ENCODE data around the gene GMEB1.

Gene GMEB1

DNA sequence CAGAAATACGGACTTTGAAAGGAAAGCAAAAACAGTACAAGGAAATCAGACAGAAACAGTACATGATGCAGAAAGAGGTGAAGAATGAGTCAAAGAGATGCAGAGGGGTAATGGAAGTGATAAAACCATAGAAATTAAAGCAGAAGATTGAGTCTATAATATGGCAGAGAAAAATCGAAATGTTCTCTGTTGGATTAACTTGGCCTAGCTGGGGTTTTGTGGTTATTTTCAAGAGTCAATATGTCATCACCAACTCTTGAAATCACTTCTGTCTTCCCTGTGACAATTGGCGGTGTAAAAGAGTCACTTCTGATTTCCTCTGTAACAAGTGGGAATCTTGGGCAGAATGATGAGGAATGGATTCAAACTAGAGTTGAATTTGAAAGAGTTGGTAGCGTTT lies 75.6 kb downstream of the GMEB1 start:
- no peak for ATAC-seq
- TF ChIP-seq ZC3H10 (CRISPR knock-in tag; IDR thresholded peaks at IDR 0.05) (no peak), ZFP30 (CRISPR knock-in tag; IDR thresholded peaks at IDR 0.05) (no peak), ISL1 (CRISPR knock-in tag; IDR thresholded peaks at IDR 0.05) (no peak), ZNF8 (CRISPR knock-in tag; IDR thresholded peaks at IDR 0.05) (no peak), SNAI2 (CRISPR knock-in tag; IDR thresholded peaks at IDR 0.05) (no peak), TCF4 (CRISPR knock-in tag; IDR thresholded peaks at IDR 0.05; ENCODE audit: borderline replicate concordance) (no peak), PPARA (CRISPR knock-in tag; IDR thresholded peaks at IDR 0.05; ENCODE audit: borderline replicate concordance) (no peak), ARNTL (CRISPR knock-in tag; IDR thresholded peaks at IDR 0.05; ENCODE audit: borderline replicate concordance, low read depth) (no peak), BACH2 (CRISPR knock-in tag; IDR thresholded peaks at IDR 0.05; ENCODE audit: borderline replicate concordance) (no peak), ZNF565 (CRISPR knock-in tag; conservative IDR thresholded peaks at IDR 0.05; ENCODE audit: low read depth) (no peak), ZNF70 (CRISPR knock-in tag; IDR thresholded peaks at IDR 0.05) (no peak), CSDC2 (CRISPR knock-in tag; IDR thresholded peaks at IDR 0.05) (no peak), GLIS3 (CRISPR knock-in tag; IDR thresholded peaks at IDR 0.05) (no peak), ESRRG (CRISPR knock-in tag; IDR thresholded peaks at IDR 0.05) (no peak)
- TF ChIP-seq, protein P1, sequence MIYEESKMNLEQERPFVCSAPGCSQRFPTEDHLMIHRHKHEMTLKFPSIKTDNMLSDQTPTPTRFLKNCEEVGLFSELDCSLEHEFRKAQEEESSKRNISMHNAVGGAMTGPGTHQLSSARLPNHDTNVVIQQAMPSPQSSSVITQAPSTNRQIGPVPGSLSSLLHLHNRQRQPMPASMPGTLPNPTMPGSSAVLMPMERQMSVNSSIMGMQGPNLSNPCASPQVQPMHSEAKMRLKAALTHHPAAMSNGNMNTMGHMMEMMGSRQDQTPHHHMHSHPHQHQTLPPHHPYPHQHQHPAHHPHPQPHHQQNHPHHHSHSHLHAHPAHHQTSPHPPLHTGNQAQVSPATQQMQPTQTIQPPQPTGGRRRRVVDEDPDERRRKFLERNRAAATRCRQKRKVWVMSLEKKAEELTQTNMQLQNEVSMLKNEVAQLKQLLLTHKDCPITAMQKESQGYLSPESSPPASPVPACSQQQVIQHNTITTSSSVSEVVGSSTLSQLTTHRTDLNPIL (CRISPR knock-in tag; IDR thresholded peaks at IDR 0.05; ENCODE audit: low read depth), result no peak
- TF ChIP-seq, protein P2, sequence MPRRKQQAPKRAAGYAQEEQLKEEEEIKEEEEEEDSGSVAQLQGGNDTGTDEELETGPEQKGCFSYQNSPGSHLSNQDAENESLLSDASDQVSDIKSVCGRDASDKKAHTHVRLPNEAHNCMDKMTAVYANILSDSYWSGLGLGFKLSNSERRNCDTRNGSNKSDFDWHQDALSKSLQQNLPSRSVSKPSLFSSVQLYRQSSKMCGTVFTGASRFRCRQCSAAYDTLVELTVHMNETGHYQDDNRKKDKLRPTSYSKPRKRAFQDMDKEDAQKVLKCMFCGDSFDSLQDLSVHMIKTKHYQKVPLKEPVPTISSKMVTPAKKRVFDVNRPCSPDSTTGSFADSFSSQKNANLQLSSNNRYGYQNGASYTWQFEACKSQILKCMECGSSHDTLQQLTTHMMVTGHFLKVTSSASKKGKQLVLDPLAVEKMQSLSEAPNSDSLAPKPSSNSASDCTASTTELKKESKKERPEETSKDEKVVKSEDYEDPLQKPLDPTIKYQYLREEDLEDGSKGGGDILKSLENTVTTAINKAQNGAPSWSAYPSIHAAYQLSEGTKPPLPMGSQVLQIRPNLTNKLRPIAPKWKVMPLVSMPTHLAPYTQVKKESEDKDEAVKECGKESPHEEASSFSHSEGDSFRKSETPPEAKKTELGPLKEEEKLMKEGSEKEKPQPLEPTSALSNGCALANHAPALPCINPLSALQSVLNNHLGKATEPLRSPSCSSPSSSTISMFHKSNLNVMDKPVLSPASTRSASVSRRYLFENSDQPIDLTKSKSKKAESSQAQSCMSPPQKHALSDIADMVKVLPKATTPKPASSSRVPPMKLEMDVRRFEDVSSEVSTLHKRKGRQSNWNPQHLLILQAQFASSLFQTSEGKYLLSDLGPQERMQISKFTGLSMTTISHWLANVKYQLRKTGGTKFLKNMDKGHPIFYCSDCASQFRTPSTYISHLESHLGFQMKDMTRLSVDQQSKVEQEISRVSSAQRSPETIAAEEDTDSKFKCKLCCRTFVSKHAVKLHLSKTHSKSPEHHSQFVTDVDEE (CRISPR knock-in tag; IDR thresholded peaks at IDR 0.05), result no peak
- TF ChIP-seq, protein P3, sequence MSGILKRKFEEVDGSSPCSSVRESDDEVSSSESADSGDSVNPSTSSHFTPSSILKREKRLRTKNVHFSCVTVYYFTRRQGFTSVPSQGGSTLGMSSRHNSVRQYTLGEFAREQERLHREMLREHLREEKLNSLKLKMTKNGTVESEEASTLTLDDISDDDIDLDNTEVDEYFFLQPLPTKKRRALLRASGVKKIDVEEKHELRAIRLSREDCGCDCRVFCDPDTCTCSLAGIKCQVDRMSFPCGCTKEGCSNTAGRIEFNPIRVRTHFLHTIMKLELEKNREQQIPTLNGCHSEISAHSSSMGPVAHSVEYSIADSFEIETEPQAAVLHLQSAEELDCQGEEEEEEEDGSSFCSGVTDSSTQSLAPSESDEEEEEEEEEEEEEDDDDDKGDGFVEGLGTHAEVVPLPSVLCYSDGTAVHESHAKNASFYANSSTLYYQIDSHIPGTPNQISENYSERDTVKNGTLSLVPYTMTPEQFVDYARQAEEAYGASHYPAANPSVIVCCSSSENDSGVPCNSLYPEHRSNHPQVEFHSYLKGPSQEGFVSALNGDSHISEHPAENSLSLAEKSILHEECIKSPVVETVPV (CRISPR knock-in tag; IDR thresholded peaks at IDR 0.05), result no peak
- TF ChIP-seq, protein P4, sequence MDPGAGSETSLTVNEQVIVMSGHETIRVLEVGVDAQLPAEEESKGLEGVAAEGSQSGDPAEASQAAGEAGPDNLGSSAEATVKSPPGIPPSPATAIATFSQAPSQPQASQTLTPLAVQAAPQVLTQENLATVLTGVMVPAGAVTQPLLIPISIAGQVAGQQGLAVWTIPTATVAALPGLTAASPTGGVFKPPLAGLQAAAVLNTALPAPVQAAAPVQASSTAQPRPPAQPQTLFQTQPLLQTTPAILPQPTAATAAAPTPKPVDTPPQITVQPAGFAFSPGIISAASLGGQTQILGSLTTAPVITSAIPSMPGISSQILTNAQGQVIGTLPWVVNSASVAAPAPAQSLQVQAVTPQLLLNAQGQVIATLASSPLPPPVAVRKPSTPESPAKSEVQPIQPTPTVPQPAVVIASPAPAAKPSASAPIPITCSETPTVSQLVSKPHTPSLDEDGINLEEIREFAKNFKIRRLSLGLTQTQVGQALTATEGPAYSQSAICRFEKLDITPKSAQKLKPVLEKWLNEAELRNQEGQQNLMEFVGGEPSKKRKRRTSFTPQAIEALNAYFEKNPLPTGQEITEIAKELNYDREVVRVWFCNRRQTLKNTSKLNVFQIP (CRISPR knock-in tag; IDR thresholded peaks at IDR 0.05; ENCODE audit: borderline replicate concordance, low read depth), result no peak

DNA sequence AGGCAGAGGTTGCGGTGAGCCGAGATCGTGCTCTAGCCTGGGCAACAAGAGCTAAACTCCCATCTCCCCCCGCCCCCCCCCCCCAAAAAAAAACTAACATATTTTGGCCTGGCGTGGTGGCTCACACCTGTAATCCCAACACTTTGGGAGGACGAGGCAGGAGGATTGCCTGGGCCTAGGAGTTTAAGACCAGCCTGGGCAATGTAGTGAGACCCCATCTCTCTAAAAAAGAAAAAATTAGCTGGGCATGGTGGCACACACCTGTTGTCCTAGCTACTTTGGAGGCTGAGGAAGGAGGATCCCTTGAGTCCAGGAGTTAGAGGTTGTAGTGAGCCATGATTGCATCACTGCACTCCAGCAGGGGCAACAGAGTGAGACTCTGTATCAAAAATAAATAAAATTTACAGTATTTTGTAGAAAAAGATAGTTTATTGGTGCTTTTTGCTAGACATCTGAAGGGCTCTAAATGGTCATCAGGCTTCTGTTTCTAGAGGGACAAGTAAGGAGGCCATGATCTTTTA lies 77.1 kb downstream of the GMEB1 start:
- TF ChIP-seq, protein P1 (CRISPR knock-in tag; IDR thresholded peaks at IDR 0.05; ENCODE audit: low read depth), result no peak
- no peak for TF ChIP-seq ZNF8 (CRISPR knock-in tag; IDR thresholded peaks at IDR 0.05)
- no peak for ATAC-seq

- no peak for ATAC-seq
- TF ChIP-seq GLIS3 (CRISPR knock-in tag; IDR thresholded peaks at IDR 0.05) (no peak), SNAI2 (CRISPR knock-in tag; IDR thresholded peaks at IDR 0.05) (no peak), OSR1 (CRISPR knock-in tag; IDR thresholded peaks at IDR 0.05) (no peak), CSDC2 (CRISPR knock-in tag; IDR thresholded peaks at IDR 0.05) (no peak), BACH2 (CRISPR knock-in tag; IDR thresholded peaks at IDR 0.05; ENCODE audit: borderline replicate concordance) (no peak)
- TF ChIP-seq, protein P2 (CRISPR knock-in tag; IDR thresholded peaks at IDR 0.05), result no peak
- TF ChIP-seq, protein P1 (CRISPR knock-in tag; IDR thresholded peaks at IDR 0.05; ENCODE audit: low read depth), result no peak
- TF ChIP-seq, protein P5, sequence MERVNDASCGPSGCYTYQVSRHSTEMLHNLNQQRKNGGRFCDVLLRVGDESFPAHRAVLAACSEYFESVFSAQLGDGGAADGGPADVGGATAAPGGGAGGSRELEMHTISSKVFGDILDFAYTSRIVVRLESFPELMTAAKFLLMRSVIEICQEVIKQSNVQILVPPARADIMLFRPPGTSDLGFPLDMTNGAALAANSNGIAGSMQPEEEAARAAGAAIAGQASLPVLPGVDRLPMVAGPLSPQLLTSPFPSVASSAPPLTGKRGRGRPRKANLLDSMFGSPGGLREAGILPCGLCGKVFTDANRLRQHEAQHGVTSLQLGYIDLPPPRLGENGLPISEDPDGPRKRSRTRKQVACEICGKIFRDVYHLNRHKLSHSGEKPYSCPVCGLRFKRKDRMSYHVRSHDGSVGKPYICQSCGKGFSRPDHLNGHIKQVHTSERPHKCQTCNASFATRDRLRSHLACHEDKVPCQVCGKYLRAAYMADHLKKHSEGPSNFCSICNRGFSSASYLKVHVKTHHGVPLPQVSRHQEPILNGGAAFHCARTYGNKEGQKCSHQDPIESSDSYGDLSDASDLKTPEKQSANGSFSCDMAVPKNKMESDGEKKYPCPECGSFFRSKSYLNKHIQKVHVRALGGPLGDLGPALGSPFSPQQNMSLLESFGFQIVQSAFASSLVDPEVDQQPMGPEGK (CRISPR knock-in tag; IDR thresholded peaks at IDR 0.05; ENCODE audit: borderline replicate concordance), result no peak
- TF ChIP-seq, protein P3 (CRISPR knock-in tag; IDR thresholded peaks at IDR 0.05), result no peak
These were observed 81.7 kb downstream of the GMEB1 start for GRCh38 chr1:28750330-28750729.
